Stimulated activated CD4-positive, alpha-beta T cell treated with anti-CD3 and anti-CD28 coated beads, TNF-alpha, amount 100 ng/mL, for 4 hours (primary cell): Measurements from ENCODE around the gene C1orf87.
"Not testable (repeated sequence)": the region's sequence is repeated elsewhere in the genome, so short reads cannot be mapped to it uniquely, and the experiment has no call there.

Source experiments
- DNase-seq, 3 experiments: peaks; one replicate each; pipeline ENCODE4 v3.0.0-alpha.2; 2020; ENCODE audit warnings: low read depth in 3 of 3

C1orf87 gene

GRCh38 chr1:59994302-59995198, 79.0 kb downstream of the C1orf87 start:
- DNase-seq = no peak

- no peak for DNase-seq
These were observed 81.3 kb downstream of the C1orf87 start for GRCh38 chr1:59992040-59992820.

GRCh38 chr1:59990470-59990869, 83.1 kb downstream of the C1orf87 start:
- DNase-seq = no peak

GRCh38 chr1:59986516-59987310, 86.9 kb downstream of the C1orf87 start:
- DNase-seq = no peak

GRCh38 chr1:59985911-59986515, 87.6 kb downstream of the C1orf87 start:
- no peak for DNase-seq

- DNase-seq = no peak
These were observed 93.9 kb downstream of the C1orf87 start for GRCh38 chr1:59979666-59980065.

- no peak for DNase-seq
These were observed 95.1 kb downstream of the C1orf87 start for GRCh38 chr1:59978511-59978910.

GRCh38 chr1:59978026-59978425, 95.5 kb downstream of the C1orf87 start:
- no peak for DNase-seq

GRCh38 chr1:59977075-59977410, 96.5 kb downstream of the C1orf87 start:
- DNase-seq = no peak

GRCh38 chr1:59976194-59977074, 97.1 kb downstream of the C1orf87 start:
- DNase-seq = peak in 2 of 3 experiments; percentile 18 to 25

GRCh38 chr1:59973719-59974118, 99.9 kb downstream of the C1orf87 start:
- no peak for DNase-seq

- no peak for DNase-seq
These were observed 101.2 kb downstream of the C1orf87 start for GRCh38 chr1:59972216-59972927.

- DNase-seq = peak in 2 of 3 experiments; percentile 6 to 18
These were observed 102.1 kb downstream of the C1orf87 start for GRCh38 chr1:59971464-59971911.

GRCh38 chr1:59969542-59970175, 103.9 kb downstream of the C1orf87 start:
- DNase-seq = not testable (repeated sequence)

- DNase-seq = not testable (repeated sequence)
These were observed 104.8 kb downstream of the C1orf87 start for GRCh38 chr1:59968746-59969145.

- no peak for DNase-seq
These were observed 105.8 kb downstream of the C1orf87 start for GRCh38 chr1:59967780-59968179.

GRCh38 chr1:59967141-59967697, 106.4 kb downstream of the C1orf87 start:
- DNase-seq = no peak

GRCh38 chr1:59952065-59952464, 121.5 kb downstream of the C1orf87 start:
- DNase-seq = no peak

- no peak for DNase-seq
These were observed 123.9 kb downstream of the C1orf87 start for GRCh38 chr1:59949648-59950047.
